Limb (tissue), 2 donors: ENCODE measurements around the gene MID1.

Source experiments
- DNase-seq, 2 donors: peaks; one replicate each; pipeline ENCODE4 v3.0.0-alpha.2; 2016; ENCODE audit errors: extremely low spot score in 2 of 2

The MID1 gene

DNA sequence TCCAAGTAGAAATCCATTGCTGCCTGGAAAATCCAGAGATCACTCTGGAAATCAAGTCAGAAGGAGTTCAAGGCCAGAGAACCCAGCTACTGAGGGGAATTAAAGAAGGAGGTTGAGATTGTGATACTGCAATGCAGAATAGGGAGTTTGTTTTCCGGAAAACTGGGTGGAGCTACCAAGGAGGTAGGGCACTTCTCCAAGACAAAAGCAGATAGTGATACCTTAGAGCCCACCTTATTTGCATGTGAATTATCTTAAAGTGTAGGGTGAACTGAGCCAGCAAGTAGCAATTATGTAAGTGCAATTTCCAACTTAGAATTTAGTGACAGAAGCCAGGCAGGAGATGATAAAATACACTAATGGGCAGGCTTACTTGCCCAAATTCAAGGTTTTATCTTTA lies 178.9 kb downstream of the MID1 start:
- DNase-seq: no peak

DNA sequence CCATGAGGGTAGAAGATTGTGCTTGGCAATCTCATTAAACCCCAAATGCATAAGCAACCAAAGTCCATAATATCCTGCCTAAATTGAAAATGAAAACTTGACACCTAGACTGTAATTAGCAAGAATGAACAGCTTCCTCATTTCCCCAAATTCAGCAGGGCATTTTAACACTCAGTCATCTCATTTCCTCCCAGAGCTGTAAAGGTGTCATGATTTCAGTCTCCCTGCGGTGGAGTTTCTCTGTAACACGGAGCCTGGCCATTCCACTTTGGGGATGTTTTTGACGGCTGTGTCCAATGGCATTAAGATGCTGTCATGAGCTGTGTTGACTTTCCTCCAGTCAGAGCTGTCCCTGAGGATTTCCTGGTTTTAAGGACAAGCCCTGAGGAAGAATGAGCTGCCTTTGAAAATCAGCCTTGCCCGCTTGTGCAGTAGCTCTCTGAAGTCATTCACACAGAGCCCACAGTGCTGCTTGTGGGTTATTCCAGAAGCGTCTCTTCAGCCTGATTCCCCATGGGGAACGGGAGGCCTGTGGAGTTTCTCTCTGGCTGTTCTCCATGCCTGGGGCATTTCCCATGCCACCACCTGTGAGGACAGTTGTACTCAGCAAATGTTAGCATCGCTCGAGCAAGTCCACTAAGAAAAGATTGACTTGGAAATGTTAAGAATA lies 187.0 kb downstream of the MID1 start:
- DNase-seq: no peak

GRCh38 chrX:10429908-10430307 lies 190.5 kb downstream of the MID1 start:
- DNase-seq: no peak

DNA sequence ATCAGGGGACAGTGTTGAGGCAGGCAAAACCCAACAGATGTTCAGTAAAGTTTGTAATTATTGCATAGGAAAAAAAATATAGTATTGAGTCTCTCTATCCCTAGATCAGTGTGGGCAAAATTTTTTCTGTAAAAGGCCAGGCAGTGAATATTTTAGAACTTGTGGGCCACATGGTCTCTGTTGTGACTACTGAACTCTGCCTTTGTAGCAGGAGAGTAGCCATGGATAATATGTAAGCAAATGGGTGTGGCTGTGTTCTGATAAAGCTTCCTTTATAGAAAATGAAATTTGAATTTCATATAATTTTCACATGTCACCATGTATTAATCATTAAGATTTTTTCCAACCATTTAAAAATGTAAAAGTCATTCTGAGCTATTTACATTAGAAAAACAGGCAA lies 193.1 kb downstream of the MID1 start:
- DNase-seq: no peak

- DNase-seq: no peak
These were observed 196.7 kb downstream of the MID1 start for GRCh38 chrX:10423716-10424115.

DNA sequence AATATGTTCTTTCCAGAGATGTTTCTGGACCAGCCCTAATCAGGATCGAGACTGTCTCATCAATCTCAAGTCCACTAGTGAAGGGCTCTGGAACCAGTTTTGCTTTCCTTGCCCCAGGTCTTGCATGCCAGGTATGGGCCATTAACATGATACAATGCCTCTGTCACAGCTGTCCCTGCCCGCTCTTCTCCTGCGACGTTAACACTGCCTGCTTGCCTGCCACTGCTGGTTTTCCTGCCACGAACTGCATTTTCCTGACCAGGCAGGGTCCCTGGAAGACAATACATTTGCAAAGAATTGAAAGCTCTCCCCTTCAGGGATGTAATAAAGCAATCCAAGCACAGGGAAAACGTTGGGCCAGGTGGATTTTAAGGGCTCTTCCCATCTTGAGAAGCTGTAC lies 200.3 kb downstream of the MID1 start:
- no peak for DNase-seq

GRCh38 chrX:10416424-10416823 lies 204.0 kb downstream of the MID1 start:
- no peak for DNase-seq

DNA sequence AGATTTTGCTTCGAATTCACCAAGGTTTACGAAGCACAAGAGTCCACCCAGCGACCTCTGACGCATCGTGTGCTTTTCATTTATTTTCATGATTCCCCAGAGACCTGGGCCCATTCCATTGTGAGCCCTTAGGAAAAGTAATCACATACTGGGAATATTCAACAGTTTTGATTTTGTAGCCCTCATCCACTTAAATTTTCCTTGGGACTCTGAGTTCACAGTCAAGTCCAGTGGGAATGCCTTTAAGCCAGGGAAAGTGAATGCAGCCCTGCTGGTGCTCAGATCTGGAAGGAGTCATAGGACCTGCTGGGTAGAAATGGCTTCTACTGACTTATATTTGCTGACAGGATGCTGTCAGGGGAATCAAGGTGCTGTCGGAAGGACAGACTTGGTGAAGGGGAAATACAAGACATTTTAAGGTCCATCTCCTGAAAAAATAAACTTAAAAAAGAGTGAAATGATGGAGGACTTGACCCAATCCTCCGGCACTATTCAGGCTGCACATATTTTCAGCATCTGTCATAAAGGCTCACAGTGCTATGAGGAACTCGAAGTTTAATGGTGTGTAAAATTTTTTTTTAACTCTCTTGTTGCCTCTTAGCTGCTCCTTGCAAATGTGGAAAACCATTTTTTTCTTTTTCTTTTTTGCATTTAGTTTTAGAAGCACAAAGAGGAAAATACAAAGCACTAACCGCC lies 204.9 kb downstream of the MID1 start:
- DNase-seq: no peak

GRCh38 chrX:10414862-10415261 lies 205.5 kb downstream of the MID1 start:
- DNase-seq: no peak

GRCh38 chrX:10414156-10414824 lies 206.1 kb downstream of the MID1 start:
- DNase-seq: no peak

DNA sequence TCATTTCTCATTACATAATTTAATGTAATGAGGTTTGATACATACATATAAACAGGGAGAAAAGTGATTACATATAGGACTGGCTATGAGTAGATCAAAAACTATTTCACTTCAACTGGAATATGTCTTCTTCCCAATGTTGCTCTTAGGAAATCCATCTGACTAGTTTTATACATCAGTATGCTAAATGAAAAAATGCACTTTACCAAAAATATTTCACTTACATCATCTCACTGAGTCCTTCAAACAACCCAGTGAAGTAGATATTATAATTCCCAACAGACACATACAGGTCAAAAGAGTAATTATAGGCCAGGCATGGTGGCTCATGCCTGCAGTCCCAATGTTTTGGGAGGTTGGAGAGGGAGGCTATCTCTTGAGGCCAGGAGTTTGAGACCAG lies 215.9 kb downstream of the MID1 start:
- DNase-seq: no peak

DNA sequence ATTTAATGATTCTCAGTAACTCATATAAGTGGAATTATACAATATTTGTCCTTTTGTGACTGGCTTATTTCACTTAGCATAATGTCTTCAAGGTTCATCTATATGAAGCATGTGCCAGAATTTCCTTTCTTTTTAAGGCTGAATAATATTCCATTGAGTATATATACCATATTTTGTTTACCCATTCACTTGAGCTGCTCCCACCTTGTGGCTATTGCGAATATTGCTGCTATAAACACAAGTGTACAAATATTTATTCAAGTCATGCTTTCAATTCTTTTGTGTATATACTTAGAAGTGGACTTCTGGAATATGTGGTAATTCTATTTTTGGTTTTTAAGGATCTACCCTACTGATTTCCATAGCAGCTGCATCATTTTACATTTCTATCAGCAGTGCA lies 219.1 kb downstream of the MID1 start:
- no peak for DNase-seq

DNA sequence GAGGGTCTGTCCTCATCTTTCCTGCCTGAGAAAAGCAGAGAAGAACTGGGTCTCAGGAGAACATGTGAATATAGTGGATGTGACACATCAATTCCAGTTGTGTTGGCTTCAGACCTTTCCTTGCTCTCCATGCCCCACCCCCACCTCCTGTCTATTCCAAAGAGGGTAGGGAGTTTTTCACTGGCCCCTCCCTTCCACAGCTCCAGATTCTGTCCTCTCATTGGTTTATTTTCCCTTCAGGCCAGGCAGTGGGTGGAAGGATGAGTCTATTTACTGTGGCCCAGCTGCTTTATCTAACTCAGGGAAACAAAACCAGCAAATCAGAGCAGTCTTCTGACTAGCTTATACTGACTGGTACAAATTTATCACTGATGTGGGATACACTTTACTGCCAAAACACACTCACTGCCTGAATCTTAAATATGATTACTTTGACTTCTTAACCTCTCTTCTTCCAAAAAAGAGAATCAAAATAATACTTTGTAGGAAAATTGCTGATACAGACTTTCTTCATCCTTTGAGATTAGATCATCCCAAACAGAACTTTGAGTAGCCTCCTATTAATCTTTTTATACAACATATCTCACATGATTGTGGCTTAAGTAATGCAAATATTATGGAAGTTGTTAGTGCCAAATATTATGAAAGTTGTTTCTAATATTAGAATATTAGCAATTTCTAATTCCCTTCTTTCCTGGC lies 221.2 kb downstream of the MID1 start:
- DNase-seq: no peak

DNA sequence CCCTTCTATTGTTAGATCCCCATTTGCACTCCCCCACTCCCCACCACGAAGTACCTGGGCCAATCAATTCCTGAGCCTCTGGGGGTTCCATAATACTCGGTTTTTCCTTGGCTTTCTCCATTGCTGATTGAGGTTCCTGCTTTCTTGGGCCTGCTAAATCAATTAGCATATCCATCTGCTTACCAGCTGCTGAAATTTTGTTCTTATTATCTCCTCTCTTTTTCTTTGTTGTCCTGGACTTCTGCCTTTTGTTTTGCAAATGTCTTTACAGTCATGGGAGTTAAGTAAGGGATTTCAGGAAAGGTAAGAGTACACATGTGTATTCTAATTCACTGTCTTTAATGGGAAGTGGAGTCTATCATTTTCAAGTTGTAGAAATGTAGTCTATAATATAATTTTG lies 222.2 kb downstream of the MID1 start:
- DNase-seq: no peak

GRCh38 chrX:10397349-10397748 lies 223.0 kb downstream of the MID1 start:
- DNase-seq: no peak

- no peak for DNase-seq
These were observed 224.7 kb downstream of the MID1 start for GRCh38 chrX:10395643-10396042.
